H1 (cell line): ENCODE data around the gene CNNM2. TPM values are rescaled to one million over a fixed set of nuclear protein-coding genes. Genes with fewer than 3 reads are reported as not detected.

ENCODE experiments used
- CTCF ChIA-PET: fragments of 300-600 bp; sonication (Branson Sonifier 250); formaldehyde crosslinking; loops from one replicate; lab custom pipeline; 2021; ENCODE audit not compliant: partially characterized antibody; lab: Charles Lee
- POLR2A ChIA-PET: fragments of 300-600 bp; sonication (Branson Sonifier 250); formaldehyde crosslinking; loops from one replicate; lab custom pipeline; 2021; ENCODE audit warnings: inconsistent platforms; ENCODE audit not compliant: partially characterized antibody; lab: Charles Lee
- DNase-seq, 2 experiments: peaks; one replicate each; pipeline versions ENCODE4 v3.0.0 to v3.0.0-alpha.2; 2010 to 2022; ENCODE audit warnings: low spot score in 2 of 2, low read depth in 1 of 2, mixed read lengths in 1 of 2
- FAIRE-seq: peaks from 2 replicates; lab custom pipeline; 2011; peaks lifted over from hg19 to GRCh38; lab: Jason Lieb, UNC
- H2AFZ ChIP-seq: 2 replicates; pipeline ENCODE4 v1.8.1; 2012; ENCODE audit warnings: low read length, inconsistent platforms
- H2AK5ac ChIP-seq: 2 replicates; pipeline ENCODE4 v1.6.1; 2013; ENCODE audit warnings: low read depth, low read length
- H2BK120ac ChIP-seq: replicated peaks from 2 replicates; pipeline ENCODE3; 2013; ENCODE audit warnings: low read depth, low read length, inconsistent platforms
- H2BK12ac ChIP-seq: 2 replicates; pipeline ENCODE4 v1.6.1; 2013; ENCODE audit warnings: low read depth, low read length
- H2BK15ac ChIP-seq: 2 replicates; pipeline ENCODE4 v1.6.1; 2013; ENCODE audit warnings: low read length
- H2BK20ac ChIP-seq: 2 replicates; pipeline ENCODE4 v1.6.1; 2013; ENCODE audit warnings: low read length
- H2BK5ac ChIP-seq: 2 replicates; pipeline ENCODE4 v1.6.1; 2013; ENCODE audit warnings: low read depth, low read length
- H3K14ac ChIP-seq: 2 replicates; pipeline ENCODE4 v1.6.1; 2013; ENCODE audit warnings: inconsistent platforms; ENCODE audit not compliant: insufficient read length
- H3K18ac ChIP-seq: 2 replicates; pipeline ENCODE4 v1.6.1; 2013; ENCODE audit warnings: low read length; ENCODE audit errors: extremely low read depth
- H3K23ac ChIP-seq: 2 replicates; pipeline ENCODE4 v1.6.1; 2013; ENCODE audit warnings: inconsistent platforms; ENCODE audit not compliant: insufficient read length
- H3K23me2 ChIP-seq: 2 replicates; pipeline ENCODE4 v1.6.1; 2013; ENCODE audit warnings: low read depth, low read length
- H3K27ac ChIP-seq: 2 replicates; pipeline ENCODE4 v1.6.1; 2011; ENCODE audit warnings: low read depth, low read length, inconsistent platforms
- H3K27me3 ChIP-seq, 4 experiments: replicated peaks in 1 of 4; 1 replicate in 1 of 4; 2 replicates in 3 of 4; pipeline versions ENCODE4 v1.6.1 to v1.8.1; 2011 to 2013; ENCODE audit warnings: low read length in 3 of 4, mild to moderate bottlenecking in 3 of 4, inconsistent platforms in 2 of 4, mixed read lengths in 2 of 4, moderate library complexity in 1 of 4; ENCODE audit not compliant: control insufficient read depth in 3 of 4, insufficient read depth in 3 of 4; ENCODE audit errors: extremely low read depth in 1 of 4
- H3K36me3 ChIP-seq, 4 experiments: 2 replicates each; pipeline versions ENCODE4 v1.6.1 to v1.8.1; 2011 to 2013; ENCODE audit warnings: mild to moderate bottlenecking in 4 of 4, low read length in 3 of 4, moderate library complexity in 2 of 4, control low read depth in 1 of 4, inconsistent platforms in 1 of 4; ENCODE audit not compliant: insufficient read depth in 4 of 4, control insufficient read depth in 2 of 4
- H3K4ac ChIP-seq: replicated peaks from 2 replicates; pipeline ENCODE3; 2013; ENCODE audit warnings: low read length, low read depth, mixed read lengths, inconsistent platforms; ENCODE audit not compliant: insufficient read length
- H3K4me1 ChIP-seq, 4 experiments: replicated peaks in 1 of 4; 1 replicate in 1 of 4; 2 replicates in 3 of 4; pipeline versions ENCODE4 v1.6.1 to v1.8.1; 2011 to 2013; ENCODE audit warnings: low read length in 3 of 4, inconsistent platforms in 2 of 4, mixed read lengths in 1 of 4; ENCODE audit not compliant: insufficient read depth in 4 of 4, control insufficient read depth in 3 of 4
- H3K4me2 ChIP-seq, 2 experiments: 2 replicates each; pipeline versions ENCODE4 v1.6.1 to v1.8.1; 2011 to 2013; ENCODE audit warnings: low read depth in 2 of 2, low read length in 2 of 2, control low read depth in 1 of 2, inconsistent platforms in 1 of 2, mild to moderate bottlenecking in 1 of 2; ENCODE audit not compliant: insufficient read depth in 1 of 2
- H3K4me3 ChIP-seq, 4 experiments: fragments of 200-600, 300-600 bp in 1 of 4; sonication (generic), shearing (Covaris generic), sonication (Bioruptor Twin) in 1 of 4; 2 replicates each; pipeline versions ENCODE4 v1.5.1 to v1.8.1; 2011 to 2016; ENCODE audit warnings: low read length in 4 of 4, low read depth in 3 of 4, control low read depth in 2 of 4, inconsistent platforms in 2 of 4, mild to moderate bottlenecking in 2 of 4, mixed read lengths in 1 of 4, moderate library complexity in 1 of 4; ENCODE audit not compliant: insufficient read depth in 2 of 4; ENCODE audit errors: extremely low read depth in 1 of 4
- H3K56ac ChIP-seq: replicated peaks from 2 replicates; pipeline ENCODE3; 2013; ENCODE audit warnings: low read depth, mild to moderate bottlenecking, mixed read lengths, low read length, inconsistent platforms; ENCODE audit not compliant: insufficient read length
- H3K79me1 ChIP-seq: 2 replicates; pipeline ENCODE4 v1.6.1; 2013; ENCODE audit warnings: low read depth, low read length, control low read depth
- H3K79me2 ChIP-seq, 2 experiments: 2 replicates each; pipeline versions ENCODE4 v1.6.1 to v1.8.1; 2012 to 2013; ENCODE audit warnings: low read length in 2 of 2, mild to moderate bottlenecking in 2 of 2, inconsistent platforms in 1 of 2; ENCODE audit not compliant: insufficient read depth in 2 of 2, control insufficient read depth in 1 of 2
- H3K9ac ChIP-seq, 4 experiments: replicated peaks in 1 of 4; 1 replicate in 1 of 4; 2 replicates in 3 of 4; pipeline versions ENCODE4 v1.6.1 to v1.8.1; 2011 to 2013; ENCODE audit warnings: low read depth in 3 of 4, low read length in 3 of 4, control low read depth in 2 of 4, mild to moderate bottlenecking in 2 of 4, moderate library complexity in 2 of 4, inconsistent platforms in 1 of 4; ENCODE audit errors: extremely low read depth in 1 of 4
- H3K9me3 ChIP-seq, 2 experiments: 2 replicates each; pipeline versions ENCODE4 v1.6.1 to v1.8.1; 2012 to 2013; ENCODE audit warnings: mild to moderate bottlenecking in 2 of 2, moderate library complexity in 2 of 2, control low read depth in 1 of 2, inconsistent platforms in 1 of 2, low read depth in 1 of 2, low read length in 1 of 2, mixed read lengths in 1 of 2; ENCODE audit not compliant: insufficient read depth in 2 of 2
- H4K20me1 ChIP-seq, 2 experiments: replicated peaks in 1 of 2; 2 replicates each; pipeline versions ENCODE3 to v1.8.1; 2011 to 2013; ENCODE audit warnings: inconsistent platforms in 2 of 2, low read length in 2 of 2, mild to moderate bottlenecking in 1 of 2; ENCODE audit not compliant: insufficient read depth in 2 of 2, control insufficient read depth in 1 of 2
- H4K5ac ChIP-seq: 2 replicates; pipeline ENCODE4 v1.6.1; 2013; ENCODE audit warnings: low read length, low read depth, mixed read lengths, inconsistent platforms; ENCODE audit not compliant: insufficient read length
- H4K8ac ChIP-seq: 2 replicates; pipeline ENCODE4 v1.8.0; 2013; ENCODE audit warnings: mild to moderate bottlenecking, moderate library complexity, low read length, inconsistent platforms; ENCODE audit not compliant: insufficient read depth; ENCODE audit errors: extremely low read depth
- H4K91ac ChIP-seq: replicated peaks from 2 replicates; pipeline ENCODE3; 2013; ENCODE audit warnings: low read length, mixed read lengths, inconsistent platforms; ENCODE audit not compliant: insufficient read length
- BRCA1 ChIP-seq: IDR thresholded peaks from 2 replicates; pipeline ENCODE4 v1.6.1; 2012; ENCODE audit warnings: low read depth, low read length, improper control_type of control experiment
- CBX5 ChIP-seq: fragments of 300-800, 300-1000 bp; sonication (generic); IDR thresholded peaks from 2 replicates; pipeline ENCODE4 v1.7.1; 2016; ENCODE audit warnings: antibody characterized with exemption, low read length, low read depth
- CHD2 ChIP-seq: IDR thresholded peaks from 2 replicates; pipeline ENCODE4 v1.6.1; 2012; ENCODE audit warnings: low read length, improper control_type of control experiment
- EGR1 ChIP-seq: IDR thresholded peaks from 2 replicates; pipeline ENCODE4 v1.6.1; 2011; ENCODE audit warnings: low read depth, low read length, borderline replicate concordance
- JUN ChIP-seq: IDR thresholded peaks from 2 replicates; pipeline ENCODE4 v1.6.1; 2011; ENCODE audit warnings: low read depth, mild to moderate bottlenecking, improper control_type of control experiment, low read length
- JUND ChIP-seq: IDR thresholded peaks from 2 replicates; pipeline ENCODE4 v1.6.1; 2011; ENCODE audit warnings: mild to moderate bottlenecking, improper control_type of control experiment, low read length
- NRF1 ChIP-seq: IDR thresholded peaks from 2 replicates; pipeline ENCODE4 v1.6.1; 2011; ENCODE audit warnings: mild to moderate bottlenecking, low read depth, low read length, improper control_type of control experiment
- RAD21 ChIP-seq, 2 experiments: IDR thresholded peaks in 1 of 2; conservative IDR thresholded peaks in 1 of 2; 2 replicates each; pipeline ENCODE4 v1.6.1; 2011; ENCODE audit warnings: low read depth in 2 of 2, low read length in 2 of 2, improper control_type of control experiment in 1 of 2, inconsistent platforms in 1 of 2, mild to moderate bottlenecking in 1 of 2, moderate library complexity in 1 of 2
- SIX5 ChIP-seq: IDR thresholded peaks from 2 replicates; pipeline ENCODE4 v1.6.1; 2011; ENCODE audit warnings: mild to moderate bottlenecking, low read depth, low read length
- TAF1 ChIP-seq: IDR thresholded peaks from 2 replicates; pipeline ENCODE4 v1.6.1; 2011; ENCODE audit warnings: mild to moderate bottlenecking, low read depth, low read length
- WGBS, 2 experiments: shearing (Covaris generic) in 1 of 2; methylation state at CpG; one replicate each; pipeline versions ENCODE4 v1.1.6 to v1.1.7; 2013 to 2015; ENCODE audit warnings: low lambda C conversion rate in 2 of 2, mixed read lengths in 2 of 2, inconsistent platforms in 1 of 2, low coverage in 1 of 2, missing lambda C conversion rate in 1 of 2; ENCODE audit not compliant: insufficient replicate concordance in 2 of 2, insufficient coverage in 1 of 2, insufficient read length in 1 of 2; ENCODE audit errors: extremely low coverage in 1 of 2, missing lambda C conversion rate in 1 of 2; 5-methylcytosine and 5-hydroxymethylcytosine counted together
- polyA plus RNA-seq, 7 experiments: library from polyadenylated mRNA; depleted of rRNA in 3 of 7; stranded (reverse) in 5 of 7; unstranded in 2 of 7; fragments of >200 nt in 5 of 7; fragments of 200-250 nt in 2 of 7; gene quantifications; 1 replicate in 5 of 7; 2 replicates in 1 of 7; 4 replicates in 1 of 7; pipeline versions ENCODE4 v1.2.1 to v1.2.3, GENCODE V29; 2011 to 2013; ENCODE audit warnings: missing spikeins in 2 of 7, mixed read lengths in 2 of 7
- total RNA-seq: library from RNA; stranded (reverse); fragmentation: NEBNext Ultra II Directional; extraction: Animal tissue kit (Norgen Biotek cat#: 25700); gene quantifications from 2 replicates; pipeline ENCODE4 v1.2.1, GENCODE V29; 2021

The CNNM2 gene
- total and polyA plus RNA-seq, 2 of the 8 experiments (the other 6 are each of a cell fraction or from before 2014, with no cell fraction given), result 7.3 to 23.6 TPM

DNA sequence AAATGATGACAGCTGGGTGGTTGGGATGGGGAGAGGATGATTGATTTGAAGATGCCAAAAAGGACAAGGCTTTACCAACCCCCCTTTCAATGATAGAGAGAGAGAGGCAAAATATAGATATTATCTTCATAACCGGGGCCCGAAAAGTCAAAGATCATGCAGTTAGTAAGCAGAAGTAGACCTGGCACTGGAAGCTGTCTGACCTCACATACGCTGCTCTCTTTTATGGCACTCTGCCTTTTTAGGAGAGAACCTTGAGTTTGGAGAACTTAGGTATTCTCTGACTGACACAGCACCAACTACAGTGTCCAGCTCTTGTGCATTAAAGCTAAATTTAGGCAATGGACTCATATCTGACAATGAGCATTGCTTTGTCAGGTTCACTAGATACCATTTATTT, 30.7 kb downstream of the CNNM2 start:
- H3K23ac ChIP-seq, result no peak overlapping the region
- peaks cover 0 to 3% (median 0%) of the 10 kb centered on the region in 4 experiments; a peak in 3 of 7 replicates for H3K4me1 ChIP-seq
- no peak overlapping the region for H4K5ac ChIP-seq
- 93% methylated on average over 3 of the region's 3 CpGs; no CpG with 5 or more reads in 1 of the 2 experiments for WGBS, 2 experiments
- H3K56ac ChIP-seq, result no peak overlapping the region
- H2BK20ac ChIP-seq, result no peak overlapping the region
- no peak overlapping the region for H2BK12ac ChIP-seq
- no peak overlapping the region for H3K4ac ChIP-seq
- no peak overlapping the region for H2BK15ac ChIP-seq
- no peak overlapping the region for H3K14ac ChIP-seq
- ChIA-PET CTCF (interaction anchor here (0.6 to 1.8 kb wide), 2 partner anchors 105 to 121 kb away, joined by 3 to 5 read pairs; no protein-coding TSS in a partner anchor), POLR2A (interaction anchor here (1.2 kb wide), 1 partner anchor 29 kb away, joined by 3 read pairs; no protein-coding TSS in a partner anchor)
- no peaks in the 10 kb centered on the region for H3K27me3 ChIP-seq
- no peaks in the 10 kb centered on the region for H4K20me1 ChIP-seq
- no peaks in the 10 kb centered on the region for H3K9me3 ChIP-seq
- no peak for FAIRE-seq
- no peak overlapping the region for H4K91ac ChIP-seq
- H2AFZ ChIP-seq, result no peak overlapping the region
- no peak overlapping the region for H3K18ac ChIP-seq
- no peaks in the 10 kb centered on the region for H3K79me2 ChIP-seq
- DNase-seq, result no peak
- H4K8ac ChIP-seq, result no peak overlapping the region
- no peak overlapping the region for H3K9ac ChIP-seq
- H3K4me3 ChIP-seq, result no peak overlapping the region
- H3K79me1 ChIP-seq, result no peaks in the 10 kb centered on the region
- H2BK5ac ChIP-seq, result no peak overlapping the region
- H3K36me3 ChIP-seq, result no peaks in the 10 kb centered on the region
- no peak overlapping the region for H3K27ac ChIP-seq
- H2BK120ac ChIP-seq, result no peak overlapping the region
- H3K23me2 ChIP-seq, result no peaks in the 10 kb centered on the region
- H3K4me2 ChIP-seq, result no peak overlapping the region
- H2AK5ac ChIP-seq, result no peak overlapping the region
- TF ChIP-seq RAD21 (IDR thresholded peaks at IDR 0.05 in 1 of 2, conservative IDR thresholded peaks at IDR 0.05 in 1 of 2; ENCODE audit: low read depth in 2 of 2, low read length in 2 of 2) (no peak), TAF1 (no peak), CBX5 (no peak), SIX5 (no peak), EGR1 (no peak), CHD2 (no peak), JUN (no peak), BRCA1 (no peak), JUND (no peak), NRF1 (no peak)
